ENCODE results near the gene GNPDA1.

Gene GNPDA1

DNA sequence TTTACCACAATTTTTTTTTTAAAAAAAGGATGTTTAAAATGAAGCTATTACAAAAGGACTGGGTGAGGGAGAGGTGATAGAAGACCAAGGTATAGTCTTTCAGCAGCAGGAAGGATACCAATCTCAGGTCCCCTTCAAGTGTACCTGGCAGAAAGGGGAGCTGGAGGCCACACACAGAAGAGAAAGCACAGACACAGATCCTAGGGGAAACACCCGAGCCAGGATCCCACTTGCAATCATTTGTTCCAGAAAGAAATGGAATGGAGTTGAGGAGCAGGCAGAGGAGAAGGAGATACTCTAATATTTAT, 5.6 kb downstream of the GNPDA1 start:
- no peak for DNase-seq (ENCODE audit: low read depth in 1 of 2, low spot score in 1 of 2)
- TF ChIP-seq, protein P1, sequence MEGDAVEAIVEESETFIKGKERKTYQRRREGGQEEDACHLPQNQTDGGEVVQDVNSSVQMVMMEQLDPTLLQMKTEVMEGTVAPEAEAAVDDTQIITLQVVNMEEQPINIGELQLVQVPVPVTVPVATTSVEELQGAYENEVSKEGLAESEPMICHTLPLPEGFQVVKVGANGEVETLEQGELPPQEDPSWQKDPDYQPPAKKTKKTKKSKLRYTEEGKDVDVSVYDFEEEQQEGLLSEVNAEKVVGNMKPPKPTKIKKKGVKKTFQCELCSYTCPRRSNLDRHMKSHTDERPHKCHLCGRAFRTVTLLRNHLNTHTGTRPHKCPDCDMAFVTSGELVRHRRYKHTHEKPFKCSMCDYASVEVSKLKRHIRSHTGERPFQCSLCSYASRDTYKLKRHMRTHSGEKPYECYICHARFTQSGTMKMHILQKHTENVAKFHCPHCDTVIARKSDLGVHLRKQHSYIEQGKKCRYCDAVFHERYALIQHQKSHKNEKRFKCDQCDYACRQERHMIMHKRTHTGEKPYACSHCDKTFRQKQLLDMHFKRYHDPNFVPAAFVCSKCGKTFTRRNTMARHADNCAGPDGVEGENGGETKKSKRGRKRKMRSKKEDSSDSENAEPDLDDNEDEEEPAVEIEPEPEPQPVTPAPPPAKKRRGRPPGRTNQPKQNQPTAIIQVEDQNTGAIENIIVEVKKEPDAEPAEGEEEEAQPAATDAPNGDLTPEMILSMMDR (IDR thresholded peaks at IDR 0.05; ENCODE audit: insufficient read depth, low read length), result no peak
- TF ChIP-seq GABPA (IDR thresholded peaks at IDR 0.05; ENCODE audit: low read depth) (no peak), SPI1 (IDR thresholded peaks at IDR 0.05; ENCODE audit: borderline replicate concordance, low read depth) (no peak), POLR2AphosphoS5 (IDR thresholded peaks at IDR 0.05; ENCODE audit: low read depth) (no peak)
- TF ChIP-seq, protein P2, sequence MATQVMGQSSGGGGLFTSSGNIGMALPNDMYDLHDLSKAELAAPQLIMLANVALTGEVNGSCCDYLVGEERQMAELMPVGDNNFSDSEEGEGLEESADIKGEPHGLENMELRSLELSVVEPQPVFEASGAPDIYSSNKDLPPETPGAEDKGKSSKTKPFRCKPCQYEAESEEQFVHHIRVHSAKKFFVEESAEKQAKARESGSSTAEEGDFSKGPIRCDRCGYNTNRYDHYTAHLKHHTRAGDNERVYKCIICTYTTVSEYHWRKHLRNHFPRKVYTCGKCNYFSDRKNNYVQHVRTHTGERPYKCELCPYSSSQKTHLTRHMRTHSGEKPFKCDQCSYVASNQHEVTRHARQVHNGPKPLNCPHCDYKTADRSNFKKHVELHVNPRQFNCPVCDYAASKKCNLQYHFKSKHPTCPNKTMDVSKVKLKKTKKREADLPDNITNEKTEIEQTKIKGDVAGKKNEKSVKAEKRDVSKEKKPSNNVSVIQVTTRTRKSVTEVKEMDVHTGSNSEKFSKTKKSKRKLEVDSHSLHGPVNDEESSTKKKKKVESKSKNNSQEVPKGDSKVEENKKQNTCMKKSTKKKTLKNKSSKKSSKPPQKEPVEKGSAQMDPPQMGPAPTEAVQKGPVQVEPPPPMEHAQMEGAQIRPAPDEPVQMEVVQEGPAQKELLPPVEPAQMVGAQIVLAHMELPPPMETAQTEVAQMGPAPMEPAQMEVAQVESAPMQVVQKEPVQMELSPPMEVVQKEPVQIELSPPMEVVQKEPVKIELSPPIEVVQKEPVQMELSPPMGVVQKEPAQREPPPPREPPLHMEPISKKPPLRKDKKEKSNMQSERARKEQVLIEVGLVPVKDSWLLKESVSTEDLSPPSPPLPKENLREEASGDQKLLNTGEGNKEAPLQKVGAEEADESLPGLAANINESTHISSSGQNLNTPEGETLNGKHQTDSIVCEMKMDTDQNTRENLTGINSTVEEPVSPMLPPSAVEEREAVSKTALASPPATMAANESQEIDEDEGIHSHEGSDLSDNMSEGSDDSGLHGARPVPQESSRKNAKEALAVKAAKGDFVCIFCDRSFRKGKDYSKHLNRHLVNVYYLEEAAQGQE (IDR thresholded peaks at IDR 0.05; ENCODE audit: insufficient replicate concordance, low read depth), result no peak
- no peaks in the 10 kb centered on the region for H3K27me3 ChIP-seq (ENCODE audit: insufficient read depth, poor library complexity, severe bottlenecking)
- no peak overlapping the region for H3K27ac ChIP-seq (replicated peaks)
- H3K4me3 ChIP-seq (replicated peaks; ENCODE audit: insufficient read depth, low read length), result no peak overlapping the region

DNA sequence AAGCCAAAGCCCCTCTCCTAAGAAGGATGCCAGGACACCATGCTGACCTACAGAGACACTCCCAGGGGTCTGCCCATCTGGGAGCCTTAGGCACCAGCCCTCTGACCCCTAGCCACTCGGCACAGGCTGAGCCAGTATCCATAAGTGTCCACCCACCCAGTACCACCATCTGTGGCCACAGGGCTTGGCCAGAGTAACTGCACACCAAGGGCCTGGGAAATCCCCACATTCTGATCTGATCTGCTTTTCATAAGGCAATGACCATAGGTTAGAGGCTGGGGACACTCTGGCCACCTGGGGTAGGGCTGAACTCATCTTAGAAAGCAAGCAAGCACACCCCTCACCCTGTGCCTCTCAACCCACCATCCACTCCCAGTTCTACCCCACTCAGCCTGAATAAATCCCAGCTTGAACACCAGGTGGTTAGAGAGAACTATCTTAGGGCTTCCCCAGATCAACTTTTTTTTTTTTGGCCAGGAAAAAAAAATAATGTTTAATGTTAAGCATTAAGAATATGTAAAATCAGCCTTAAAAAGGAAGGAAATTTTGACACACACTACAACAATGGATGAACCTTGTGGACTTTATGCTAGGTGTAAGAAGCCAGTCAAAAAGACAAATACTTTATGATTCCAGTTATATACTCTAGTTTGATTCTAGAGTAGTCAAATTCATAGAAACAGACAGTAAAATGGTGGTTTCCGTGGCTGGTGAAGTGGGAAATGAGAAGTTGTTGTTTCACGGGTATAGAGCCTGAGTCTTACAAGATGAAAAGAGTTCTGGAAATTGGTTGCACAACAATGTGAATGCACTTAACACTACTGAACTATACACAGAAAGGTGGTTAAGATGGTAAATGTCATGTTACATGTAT, 6.2 kb downstream of the GNPDA1 start:
- DNase-seq (ENCODE audit: low read depth in 1 of 2, low spot score in 1 of 2), result peak; percentile 36 to 49
- Histone ChIP-seq H3K4me3 (replicated peaks; ENCODE audit: insufficient read depth, low read length) (no peak overlapping the region), H3K27ac (replicated peaks) (no peak overlapping the region), H3K27me3 (ENCODE audit: insufficient read depth, poor library complexity, severe bottlenecking) (no peaks in the 10 kb centered on the region)
- TF ChIP-seq, protein P2 (IDR thresholded peaks at IDR 0.05; ENCODE audit: insufficient replicate concordance, low read depth), result no peak
- TF ChIP-seq, protein P1 (IDR thresholded peaks at IDR 0.05; ENCODE audit: insufficient read depth, low read length), result no peak
- TF ChIP-seq GABPA (IDR thresholded peaks at IDR 0.05; ENCODE audit: low read depth) (no peak), POLR2AphosphoS5 (IDR thresholded peaks at IDR 0.05; ENCODE audit: low read depth) (no peak), SPI1 (IDR thresholded peaks at IDR 0.05; ENCODE audit: borderline replicate concordance, low read depth) (no peak)

DNA sequence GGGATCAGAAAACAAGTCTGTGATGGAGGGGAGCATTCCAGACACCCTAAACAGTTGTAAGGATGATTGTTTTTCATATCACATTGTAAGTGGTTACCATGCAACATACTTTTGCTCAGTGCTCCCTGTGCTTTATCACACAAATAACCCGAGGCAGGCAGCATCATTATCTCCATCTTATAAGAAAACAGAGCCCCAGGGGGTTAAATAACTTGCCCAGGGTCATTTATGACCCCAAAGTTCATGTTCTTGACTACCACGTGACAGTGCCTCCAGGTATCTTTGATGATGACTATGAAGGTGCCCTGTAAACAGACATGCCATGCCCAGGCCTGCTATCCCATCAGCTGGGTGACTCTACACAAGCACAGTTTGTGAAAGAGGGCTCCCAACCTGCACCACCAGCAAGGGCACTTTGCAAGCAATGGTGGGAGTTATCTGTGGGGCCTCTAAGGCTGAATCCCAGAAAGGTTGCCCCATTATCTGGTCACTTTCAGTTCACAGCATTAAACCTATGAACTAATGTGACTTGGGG, 9.5 kb downstream of the GNPDA1 start:
- H3K27ac ChIP-seq (replicated peaks), result no peak overlapping the region
- no peaks in the 10 kb centered on the region for H3K27me3 ChIP-seq (ENCODE audit: insufficient read depth, poor library complexity, severe bottlenecking)
- no peak for TF ChIP-seq GABPA (IDR thresholded peaks at IDR 0.05; ENCODE audit: low read depth)
- TF ChIP-seq, protein P1 (IDR thresholded peaks at IDR 0.05; ENCODE audit: insufficient read depth, low read length), result no peak
- TF ChIP-seq POLR2AphosphoS5 (IDR thresholded peaks at IDR 0.05; ENCODE audit: low read depth), result no peak
- TF ChIP-seq, protein P2 (IDR thresholded peaks at IDR 0.05; ENCODE audit: insufficient replicate concordance, low read depth), result no peak
- TF ChIP-seq SPI1 (IDR thresholded peaks at IDR 0.05; ENCODE audit: borderline replicate concordance, low read depth), result no peak
- H3K4me3 ChIP-seq (replicated peaks; ENCODE audit: insufficient read depth, low read length), result no peak overlapping the region
- no peak for DNase-seq (ENCODE audit: low read depth in 1 of 2, low spot score in 1 of 2)
